Breast epithelium (tissue), 3 donors: ENCODE results near the gene CFI.

ENCODE experiments used
- POLR2AphosphoS5 ChIP-seq, 3 donors: sonication (generic); formaldehyde crosslinking; IDR thresholded peaks; one replicate each; pipeline ENCODE4 v1.6.1; 2017; ENCODE audit warnings: antibody characterized with exemption in 3 of 3
- TF ChIP-seq, protein P1 (sequence below), 3 donors: fragments of 450-650 bp; IDR thresholded peaks; one replicate each; pipeline ENCODE4 v1.5.1; 2016 to 2017; ENCODE audit warnings: antibody characterized with exemption in 3 of 3, mild to moderate bottlenecking in 3 of 3, moderate library complexity in 3 of 3

DNA sequence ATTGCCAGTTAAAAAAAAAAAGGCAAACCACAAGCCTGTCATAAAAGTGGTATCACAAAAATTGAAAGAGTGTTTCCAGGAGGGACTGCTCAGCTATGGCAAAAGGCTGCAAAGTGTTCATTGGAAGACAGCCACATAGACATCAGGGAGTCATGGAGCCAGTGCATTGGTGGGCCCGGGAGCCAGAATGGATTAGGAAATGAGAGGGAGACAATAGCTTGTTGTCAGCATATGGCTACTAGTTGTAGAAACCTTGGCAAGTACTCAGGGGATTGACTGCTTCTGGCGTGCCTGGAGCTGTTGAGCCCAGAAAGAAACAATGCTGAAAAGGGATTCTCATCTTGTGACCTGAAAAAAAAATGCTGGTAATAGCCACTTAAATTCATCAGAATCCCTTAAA lies 18.8 kb upstream of the CFI start:
- TF ChIP-seq, protein P1, sequence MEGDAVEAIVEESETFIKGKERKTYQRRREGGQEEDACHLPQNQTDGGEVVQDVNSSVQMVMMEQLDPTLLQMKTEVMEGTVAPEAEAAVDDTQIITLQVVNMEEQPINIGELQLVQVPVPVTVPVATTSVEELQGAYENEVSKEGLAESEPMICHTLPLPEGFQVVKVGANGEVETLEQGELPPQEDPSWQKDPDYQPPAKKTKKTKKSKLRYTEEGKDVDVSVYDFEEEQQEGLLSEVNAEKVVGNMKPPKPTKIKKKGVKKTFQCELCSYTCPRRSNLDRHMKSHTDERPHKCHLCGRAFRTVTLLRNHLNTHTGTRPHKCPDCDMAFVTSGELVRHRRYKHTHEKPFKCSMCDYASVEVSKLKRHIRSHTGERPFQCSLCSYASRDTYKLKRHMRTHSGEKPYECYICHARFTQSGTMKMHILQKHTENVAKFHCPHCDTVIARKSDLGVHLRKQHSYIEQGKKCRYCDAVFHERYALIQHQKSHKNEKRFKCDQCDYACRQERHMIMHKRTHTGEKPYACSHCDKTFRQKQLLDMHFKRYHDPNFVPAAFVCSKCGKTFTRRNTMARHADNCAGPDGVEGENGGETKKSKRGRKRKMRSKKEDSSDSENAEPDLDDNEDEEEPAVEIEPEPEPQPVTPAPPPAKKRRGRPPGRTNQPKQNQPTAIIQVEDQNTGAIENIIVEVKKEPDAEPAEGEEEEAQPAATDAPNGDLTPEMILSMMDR (IDR thresholded peaks at IDR 0.05) = no peak
- TF ChIP-seq POLR2AphosphoS5 (IDR thresholded peaks at IDR 0.05) = no peak
